ENCODE data around the gene LRRC8A. TPM values are rescaled to one million over a fixed set of nuclear protein-coding genes. Genes with fewer than 3 reads are reported as not detected.
"Not testable (repeated sequence)": the region's sequence is repeated elsewhere in the genome, so short reads cannot be mapped to it uniquely, and the experiment has no call there.

LRRC8A gene
- total RNA-seq, 1 donor from 2014 or later = 155 TPM

- TF ChIP-seq, protein P1, sequence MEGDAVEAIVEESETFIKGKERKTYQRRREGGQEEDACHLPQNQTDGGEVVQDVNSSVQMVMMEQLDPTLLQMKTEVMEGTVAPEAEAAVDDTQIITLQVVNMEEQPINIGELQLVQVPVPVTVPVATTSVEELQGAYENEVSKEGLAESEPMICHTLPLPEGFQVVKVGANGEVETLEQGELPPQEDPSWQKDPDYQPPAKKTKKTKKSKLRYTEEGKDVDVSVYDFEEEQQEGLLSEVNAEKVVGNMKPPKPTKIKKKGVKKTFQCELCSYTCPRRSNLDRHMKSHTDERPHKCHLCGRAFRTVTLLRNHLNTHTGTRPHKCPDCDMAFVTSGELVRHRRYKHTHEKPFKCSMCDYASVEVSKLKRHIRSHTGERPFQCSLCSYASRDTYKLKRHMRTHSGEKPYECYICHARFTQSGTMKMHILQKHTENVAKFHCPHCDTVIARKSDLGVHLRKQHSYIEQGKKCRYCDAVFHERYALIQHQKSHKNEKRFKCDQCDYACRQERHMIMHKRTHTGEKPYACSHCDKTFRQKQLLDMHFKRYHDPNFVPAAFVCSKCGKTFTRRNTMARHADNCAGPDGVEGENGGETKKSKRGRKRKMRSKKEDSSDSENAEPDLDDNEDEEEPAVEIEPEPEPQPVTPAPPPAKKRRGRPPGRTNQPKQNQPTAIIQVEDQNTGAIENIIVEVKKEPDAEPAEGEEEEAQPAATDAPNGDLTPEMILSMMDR (IDR thresholded peaks at IDR 0.05; ENCODE audit: insufficient read depth, low read length, poor library complexity, severe bottlenecking) = no peak
- Histone ChIP-seq H3K27me3 (ENCODE audit: control insufficient read depth, insufficient read depth, low read length) (no peaks in the 10 kb centered on the region), H3K4me3 (ENCODE audit: low read depth, low read length) (no peak overlapping the region), H3K36me3 (ENCODE audit: control insufficient read depth, insufficient read depth, low read length) (peaks cover 2% of the 10 kb centered on the region)
- no peak for DNase-seq (ENCODE audit: low read depth)
These were observed 64.0 kb downstream of the LRRC8A start for GRCh38 chr9:128945798-128946501.

DNA sequence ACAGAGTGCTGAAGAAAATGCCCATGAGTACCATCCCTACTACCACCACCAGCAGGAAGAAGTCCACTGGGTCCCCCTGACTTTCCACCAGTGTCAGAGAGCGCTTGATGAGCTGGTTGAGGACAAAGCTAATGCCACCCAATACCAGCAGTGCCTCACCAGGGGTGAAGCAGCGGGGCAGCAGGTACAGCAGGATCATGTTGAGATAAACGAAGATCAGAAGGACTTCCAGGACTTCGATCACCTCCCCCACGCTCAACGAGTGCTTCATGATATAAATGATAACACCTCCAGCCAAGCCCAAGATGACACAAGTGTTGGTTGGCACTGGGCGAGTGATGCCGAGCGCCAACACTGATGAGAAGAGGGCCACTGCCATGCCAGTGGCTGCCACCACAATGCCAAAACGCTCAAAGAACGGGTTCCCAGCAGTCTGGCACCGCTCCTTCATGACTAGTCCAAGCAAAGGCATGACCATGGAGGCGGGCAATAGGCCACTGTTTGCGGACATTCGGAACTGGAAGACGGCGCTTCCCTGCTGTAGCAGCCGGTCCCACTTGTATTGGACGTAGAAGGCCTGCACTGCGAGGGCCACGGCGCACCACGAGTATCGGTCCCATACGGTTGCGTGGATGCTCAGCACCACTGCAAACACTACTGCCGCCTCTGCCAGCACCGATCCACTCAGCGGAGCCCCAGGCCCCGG lies 64.8 kb downstream of the LRRC8A start:
- no peaks in the 10 kb centered on the region for H3K27me3 ChIP-seq (ENCODE audit: control insufficient read depth, insufficient read depth, low read length)
- no peak for DNase-seq (ENCODE audit: low read depth)
- H3K36me3 ChIP-seq (ENCODE audit: control insufficient read depth, insufficient read depth, low read length) = peaks cover under 1% of the 10 kb centered on the region

GRCh38 chr9:128947277-128947526 lies 65.3 kb downstream of the LRRC8A start:
- TF ChIP-seq, protein P1 (IDR thresholded peaks at IDR 0.05; ENCODE audit: insufficient read depth, low read length, poor library complexity, severe bottlenecking) = no peak
- no peak for DNase-seq (ENCODE audit: low read depth)
- no peaks in the 10 kb centered on the region for H3K27me3 ChIP-seq (ENCODE audit: control insufficient read depth, insufficient read depth, low read length)
- H3K4me3 ChIP-seq (ENCODE audit: low read depth, low read length) = peak overlapping the region; percentile 100
- H3K36me3 ChIP-seq (ENCODE audit: control insufficient read depth, insufficient read depth, low read length) = no peaks in the 10 kb centered on the region

More for the DNA sequence above, 64.8 kb downstream of the LRRC8A start:
- H3K4me3 ChIP-seq (ENCODE audit: low read depth, low read length) = peak overlapping the region; percentile 100
- TF ChIP-seq, protein P1 (IDR thresholded peaks at IDR 0.05; ENCODE audit: insufficient read depth, low read length, poor library complexity, severe bottlenecking) = no peak

DNA sequence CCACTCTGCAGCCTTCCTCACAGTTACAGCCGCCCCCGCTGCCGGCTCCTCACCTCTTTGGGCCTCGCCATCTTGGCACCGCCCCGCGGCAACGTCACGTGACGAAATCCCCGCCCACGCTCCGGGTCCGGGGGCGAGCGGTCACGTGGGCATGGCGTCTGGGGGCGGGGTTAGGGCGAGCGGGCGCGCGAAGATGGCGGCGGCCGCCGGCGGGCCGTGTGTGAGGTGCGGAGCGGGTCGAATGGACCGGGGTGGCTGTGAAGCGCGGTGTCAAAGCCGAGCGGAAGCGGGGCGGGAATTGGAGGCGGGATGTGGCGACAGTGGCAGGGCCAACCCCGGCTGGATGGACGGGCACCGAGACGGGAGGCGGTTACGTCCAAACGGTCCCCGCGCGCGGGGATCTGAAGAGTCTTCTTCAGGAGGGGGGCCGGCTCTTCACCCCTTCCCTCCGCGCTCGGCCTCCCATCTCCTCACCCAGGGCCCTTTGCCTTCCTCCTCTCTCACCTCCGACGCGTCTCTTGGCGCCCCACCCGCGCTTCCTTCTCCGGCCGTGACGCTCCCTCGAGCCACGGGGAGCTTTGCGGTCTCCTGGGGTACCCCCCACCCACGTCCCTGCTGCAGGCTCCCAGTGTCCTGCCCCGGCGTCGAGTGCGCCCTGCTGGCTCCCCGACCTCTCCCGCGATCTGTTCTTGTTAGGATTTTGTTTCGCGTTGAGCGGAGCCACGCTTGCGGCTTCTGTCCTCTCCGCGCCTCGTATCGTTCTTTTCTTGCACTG lies 65.8 kb downstream of the LRRC8A start, which contains the start of the genes DOLK and NUP188:
Gene DOLK (minus strand): TSS at position 77 of the 775 bp plus-strand sequence. CDS start 300 bp downstream, outside the sequence.
Gene NUP188 (plus strand): TSS at position 173 of the 775 bp plus-strand sequence. CDS start 21 bp downstream, at position 194.
- no peaks in the 10 kb centered on the region for H3K36me3 ChIP-seq (ENCODE audit: control insufficient read depth, insufficient read depth, low read length)
- DNase-seq (ENCODE audit: low read depth) = peak; percentile 41

DNA sequence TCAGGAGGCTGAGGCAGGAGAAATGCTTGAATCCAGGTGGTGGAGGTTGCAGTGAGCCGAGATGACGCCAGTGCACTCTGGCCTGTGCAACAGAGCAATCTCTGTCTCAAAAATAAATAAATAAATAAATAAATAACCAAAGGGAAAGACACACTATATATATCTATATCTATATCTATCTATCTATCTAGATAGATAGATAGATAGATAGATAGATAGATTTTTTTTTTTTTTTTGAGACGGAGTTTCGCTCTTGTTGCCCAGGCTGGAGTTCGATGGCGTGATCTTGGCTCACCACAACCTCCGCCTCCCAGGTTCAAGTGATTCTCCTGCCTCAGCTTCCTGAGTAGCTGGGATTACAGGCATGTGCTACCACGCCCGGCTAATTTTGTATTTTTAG lies 79.5 kb downstream of the LRRC8A start:
- not testable (repeated sequence) for H3K36me3 ChIP-seq (ENCODE audit: control insufficient read depth, insufficient read depth, low read length); H3K27me3 ChIP-seq (ENCODE audit: control insufficient read depth, insufficient read depth, low read length); DNase-seq (ENCODE audit: low read depth); H3K4me3 ChIP-seq (ENCODE audit: low read depth, low read length)

More for the DNA sequence above, 65.8 kb downstream of the LRRC8A start, which contains the start of the genes DOLK and NUP188:
- TF ChIP-seq, protein P1 (IDR thresholded peaks at IDR 0.05; ENCODE audit: insufficient read depth, low read length, poor library complexity, severe bottlenecking) = no peak
- Histone ChIP-seq H3K27me3 (ENCODE audit: control insufficient read depth, insufficient read depth, low read length) (no peaks in the 10 kb centered on the region), H3K4me3 (ENCODE audit: low read depth, low read length) (peak within 1 kb of the TSS; percentile 100)

Other genes with a start within 250 kb of the LRRC8A start
- 56.1 and 72.5 TPM in 2 replicates for gene DYNC2I2, start 225.3 kb upstream of the LRRC8A start, total RNA-seq
- 404 and 663 TPM in 2 replicates for gene SET, start 192.9 kb upstream of the LRRC8A start, total RNA-seq
- gene PKN3, start 179.6 kb upstream of the LRRC8A start, total RNA-seq = 4.6 and 9.5 TPM in 2 replicates
- gene ZDHHC12, start 158.0 kb upstream of the LRRC8A start, total RNA-seq = 96.3 and 104 TPM in 2 replicates
- gene ZER1, start 110.2 kb upstream of the LRRC8A start, total RNA-seq = 24.2 and 49.8 TPM in 2 replicates
- 17.7 and 19.0 TPM in 2 replicates for gene TBC1D13, start 94.9 kb upstream of the LRRC8A start, total RNA-seq
- 18.8 and 20.5 TPM in 2 replicates for gene ENDOG, start 63.6 kb upstream of the LRRC8A start, total RNA-seq
- 33.1 and 61.1 TPM in 2 replicates for gene SPOUT1, start 52.3 kb upstream of the LRRC8A start, total RNA-seq
- 6.8 and 9.4 TPM in 2 replicates for gene KYAT1, start 183 bp upstream of the LRRC8A start, total RNA-seq
- gene PHYHD1, start 38.8 kb downstream of the LRRC8A start, total RNA-seq = 17.8 and 21.2 TPM in 2 replicates
- 29.6 and 30.8 TPM in 2 replicates for gene DOLK, start 65.5 kb downstream of the LRRC8A start, total RNA-seq
- gene NUP188, start 65.6 kb downstream of the LRRC8A start, total RNA-seq = 35.5 and 39.9 TPM in 2 replicates
- 101 and 112 TPM in 2 replicates for gene SH3GLB2, start 146.2 kb downstream of the LRRC8A start, total RNA-seq
- 21.6 and 22.7 TPM in 2 replicates for gene MIGA2, start 154.5 kb downstream of the LRRC8A start, total RNA-seq
- gene DOLPP1, start 199.0 kb downstream of the LRRC8A start, total RNA-seq = 15.3 and 15.5 TPM in 2 replicates
- 29.1 and 29.4 TPM in 2 replicates for gene CRAT, start 228.7 kb downstream of the LRRC8A start, total RNA-seq
- 156 and 167 TPM in 2 replicates for gene PTPA, start 229.3 kb downstream of the LRRC8A start, total RNA-seq

Data from kidney epithelial cell (primary cell).